K562 (cell line): ENCODE results near the gene FKBP7. TPM values are rescaled to one million over a fixed set of nuclear protein-coding genes. Genes with fewer than 3 reads are reported as not detected.

ENCODE experiments used
- polyA plus RNA-seq, 8 experiments: library from polyadenylated mRNA; depleted of rRNA in 4 of 8; stranded (reverse) in 5 of 8; unstranded in 3 of 8; fragments of >200 nt; fragmentation: Nextera tagmentation in 2 of 8; fragmentation: Illumina TruSeq in 1 of 8; extraction: Ambion mirVana in 2 of 8; extraction: Trizol in 1 of 8; gene quantifications; 2 replicates each; pipeline versions ENCODE4 v1.2.1 to v1.2.3, GENCODE V29; 2011 to 2014; ENCODE audit warnings: inconsistent platforms in 1 of 8, missing spikeins in 1 of 8
- total RNA-seq, 7 experiments: library from RNA; depleted of rRNA in 6 of 7; stranded (reverse); fragments of >200 nt in 6 of 7; fragmentation: Illumina TruSeq in 2 of 7; extraction: Trizol in 2 of 7; gene quantifications; 2 replicates each; pipeline versions ENCODE4 v1.2.1 to v1.2.3, GENCODE V29; 2011 to 2021; ENCODE audit warnings: low replicate concordance in 1 of 7

Gene FKBP7
- total and polyA plus RNA-seq, 9 of the 15 experiments (the other 6 are each of a cell fraction or from before 2014, with no cell fraction given), result 6.1 to 23.2 (median 19.0) TPM

Other genes with a start within 250 kb of the FKBP7 start
- 78.1 and 103 TPM in 2 replicates for gene PRKRA, start 27.4 kb downstream of the FKBP7 start, total RNA-seq (2014; rRNA removed)
- 57.2 and 63.0 TPM in 2 replicates for gene PRKRA, start 27.4 kb downstream of the FKBP7 start, total RNA-seq (2014; rRNA removed; fragmentation: Illumina TruSeq; extraction: Trizol)
- 54.8 and 62.9 TPM in 2 replicates for gene PRKRA, start 27.4 kb downstream of the FKBP7 start, total RNA-seq (2015; rRNA removed; fragmentation: Illumina TruSeq; extraction: Trizol)
- 50.4 and 53.9 TPM in 2 replicates for gene PRKRA, start 27.4 kb downstream of the FKBP7 start, total RNA-seq (2021)
- gene PRKRA, start 27.4 kb downstream of the FKBP7 start, polyA plus RNA-seq (2011; rRNA removed), result 63.9 and 70.6 TPM in 2 replicates
- 43.0 and 52.3 TPM in 2 replicates for gene PRKRA, start 27.4 kb downstream of the FKBP7 start, polyA plus RNA-seq (2014; fragmentation: Illumina TruSeq; extraction: Trizol)
- 10 to 100 TPM; 14.1 to 20.4 TPM for gene PRKRA, start 27.4 kb downstream of the FKBP7 start, polyA plus RNA-seq (2014; fragmentation: Nextera tagmentation; extraction: Ambion mirVana)
- 46.0 and 46.1 TPM in 2 replicates for gene PRKRA, start 27.4 kb downstream of the FKBP7 start, polyA plus RNA-seq (2014; rRNA removed)
- gene PJVK, start 27.2 kb downstream of the FKBP7 start, total RNA-seq (2014; rRNA removed), result 0.41 and 0.95 TPM in 2 replicates
- 0.41 and 0.73 TPM in 2 replicates for gene PJVK, start 27.2 kb downstream of the FKBP7 start, total RNA-seq (2014; rRNA removed; fragmentation: Illumina TruSeq; extraction: Trizol)
- 0.45 and 0.58 TPM in 2 replicates for gene PJVK, start 27.2 kb downstream of the FKBP7 start, total RNA-seq (2015; rRNA removed; fragmentation: Illumina TruSeq; extraction: Trizol)
- 0.78 and 0.87 TPM in 2 replicates for gene PJVK, start 27.2 kb downstream of the FKBP7 start, total RNA-seq (2021)
- gene PJVK, start 27.2 kb downstream of the FKBP7 start, polyA plus RNA-seq (2011; rRNA removed), result 1.5 and 2.6 TPM in 2 replicates
- gene PJVK, start 27.2 kb downstream of the FKBP7 start, polyA plus RNA-seq (2014; fragmentation: Illumina TruSeq; extraction: Trizol), result 0.43 and 0.71 TPM in 2 replicates
- gene PJVK, start 27.2 kb downstream of the FKBP7 start, polyA plus RNA-seq (2014; fragmentation: Nextera tagmentation; extraction: Ambion mirVana), result under 1 TPM; 0.11 to 0.24 TPM
- 1.2 and 2.1 TPM in 2 replicates for gene PJVK, start 27.2 kb downstream of the FKBP7 start, polyA plus RNA-seq (2014; rRNA removed)
- gene PLEKHA3, start 1.9 kb upstream of the FKBP7 start, total RNA-seq (2014; rRNA removed), result 6.4 and 6.9 TPM in 2 replicates
- gene PLEKHA3, start 1.9 kb upstream of the FKBP7 start, total RNA-seq (2014; rRNA removed; fragmentation: Illumina TruSeq; extraction: Trizol), result 11.7 and 18.5 TPM in 2 replicates
- gene PLEKHA3, start 1.9 kb upstream of the FKBP7 start, total RNA-seq (2015; rRNA removed; fragmentation: Illumina TruSeq; extraction: Trizol), result 8.4 and 10.5 TPM in 2 replicates
- 19.6 and 23.4 TPM in 2 replicates for gene PLEKHA3, start 1.9 kb upstream of the FKBP7 start, total RNA-seq (2021)
- gene PLEKHA3, start 1.9 kb upstream of the FKBP7 start, polyA plus RNA-seq (2011; rRNA removed), result 14.9 and 21.8 TPM in 2 replicates
- gene PLEKHA3, start 1.9 kb upstream of the FKBP7 start, polyA plus RNA-seq (2014; fragmentation: Illumina TruSeq; extraction: Trizol), result 6.8 and 8.8 TPM in 2 replicates
- gene PLEKHA3, start 1.9 kb upstream of the FKBP7 start, polyA plus RNA-seq (2014; fragmentation: Nextera tagmentation; extraction: Ambion mirVana), result 1 to 10 TPM; 2.3 to 2.6 TPM
- 9.7 and 12.0 TPM in 2 replicates for gene PLEKHA3, start 1.9 kb upstream of the FKBP7 start, polyA plus RNA-seq (2014; rRNA removed)